KMS-11 (cell line): Measurements from ENCODE around the gene RARB.

Experiments
- H2AFZ ChIP-seq: fragments of 200-600 bp; sonication (generic); 2 replicates; pipeline ENCODE4 v1.6.1; 2016; ENCODE audit warnings: antibody characterized with exemption, mixed run types, low read depth
- H3K27ac ChIP-seq: fragments of 200-600 bp; sonication (generic); 2 replicates; pipeline ENCODE4 v1.6.1; 2016; ENCODE audit warnings: mild to moderate bottlenecking, mixed run types
- H3K27me3 ChIP-seq: fragments of 200-600 bp; sonication (generic); 2 replicates; pipeline ENCODE4 v1.6.1; 2017; ENCODE audit warnings: mild to moderate bottlenecking, low read depth, mixed run types, moderate library complexity; ENCODE audit not compliant: insufficient read depth
- H3K36me3 ChIP-seq: fragments of 200-600 bp; sonication (generic); 2 replicates; pipeline ENCODE4 v1.6.1; 2017; ENCODE audit warnings: mild to moderate bottlenecking, mixed run types; ENCODE audit not compliant: insufficient read depth
- H3K4me1 ChIP-seq: fragments of 200-600 bp; sonication (generic); 2 replicates; pipeline ENCODE4 v1.6.1; 2016; ENCODE audit warnings: mild to moderate bottlenecking, low read depth, mixed run types; ENCODE audit not compliant: poor library complexity, severe bottlenecking
- H3K4me2 ChIP-seq: fragments of 200-600 bp; sonication (generic); 2 replicates; pipeline ENCODE4 v1.7.0; 2016; ENCODE audit warnings: mild to moderate bottlenecking, mixed run types
- H3K4me3 ChIP-seq: fragments of 200-600 bp; sonication (generic); IDR thresholded peaks from 2 replicates; pipeline ENCODE4 v1.6.1; 2017; ENCODE audit warnings: low read depth, low read length, mixed read lengths; ENCODE audit not compliant: insufficient read depth
- H3K79me2 ChIP-seq: fragments of 200-600 bp; sonication (generic); 2 replicates; pipeline ENCODE4 v1.6.1; 2016; ENCODE audit warnings: low read depth, mixed run types; ENCODE audit not compliant: insufficient read depth
- H3K9ac ChIP-seq: fragments of 200-600 bp; sonication (generic); 2 replicates; pipeline ENCODE4 v1.6.1; 2016; ENCODE audit warnings: mild to moderate bottlenecking, mixed run types
- H4K20me1 ChIP-seq: fragments of 200-600 bp; sonication (generic); 2 replicates; pipeline ENCODE4 v1.6.1; 2016; ENCODE audit warnings: mild to moderate bottlenecking, mixed run types; ENCODE audit not compliant: insufficient read depth
- CTCF ChIP-seq: fragments of 200-600 bp; sonication (generic); conservative IDR thresholded peaks from 2 replicates; pipeline ENCODE4 v1.6.1; 2017; ENCODE audit warnings: low read depth, mild to moderate bottlenecking, antibody characterized with exemption, low read length, moderate library complexity, mixed read lengths

RARB gene

GRCh38 chr3:25573386-25574171, 145.5 kb downstream of the RARB start:
- H3K27ac ChIP-seq: no peak overlapping the region
- H3K4me1 ChIP-seq: no peaks in the 10 kb centered on the region
- no peak overlapping the region for H3K4me2 ChIP-seq
- no peak overlapping the region for H2AFZ ChIP-seq
- no peaks in the 10 kb centered on the region for H4K20me1 ChIP-seq
- H3K4me3 ChIP-seq: no peak overlapping the region
- no peaks in the 10 kb centered on the region for H3K36me3 ChIP-seq
- H3K9ac ChIP-seq: no peak overlapping the region
- no peaks in the 10 kb centered on the region for H3K79me2 ChIP-seq
- TF ChIP-seq CTCF: no peak
- H3K27me3 ChIP-seq: no peaks in the 10 kb centered on the region

GRCh38 chr3:25574172-25574765, 146.2 kb downstream of the RARB start:
- TF ChIP-seq CTCF: no peak
- Histone ChIP-seq H3K79me2 (no peaks in the 10 kb centered on the region), H2AFZ (no peak overlapping the region), H3K36me3 (no peaks in the 10 kb centered on the region), H3K9ac (no peak overlapping the region), H3K4me2 (no peak overlapping the region), H3K27me3 (no peaks in the 10 kb centered on the region), H3K4me3 (no peak overlapping the region), H4K20me1 (no peaks in the 10 kb centered on the region), H3K27ac (no peak overlapping the region), H3K4me1 (no peaks in the 10 kb centered on the region)

- Histone ChIP-seq H3K36me3 (no peaks in the 10 kb centered on the region), H3K4me1 (no peaks in the 10 kb centered on the region), H4K20me1 (no peaks in the 10 kb centered on the region), H2AFZ (no peak overlapping the region), H3K27ac (no peak overlapping the region), H3K27me3 (no peaks in the 10 kb centered on the region), H3K9ac (no peak overlapping the region), H3K4me2 (no peak overlapping the region), H3K79me2 (no peaks in the 10 kb centered on the region), H3K4me3 (no peak overlapping the region)
- TF ChIP-seq CTCF: no peak
Observed at GRCh38 chr3:25575001-25575400, 146.9 kb downstream of the RARB start.

- Histone ChIP-seq H3K79me2 (no peaks in the 10 kb centered on the region), H3K36me3 (no peaks in the 10 kb centered on the region), H3K27me3 (no peaks in the 10 kb centered on the region), H3K27ac (no peak overlapping the region), H3K9ac (no peak overlapping the region), H3K4me2 (no peak overlapping the region), H3K4me1 (no peaks in the 10 kb centered on the region), H3K4me3 (no peak overlapping the region), H4K20me1 (no peaks in the 10 kb centered on the region), H2AFZ (no peak overlapping the region)
- TF ChIP-seq CTCF: no peak
Observed at GRCh38 chr3:25576146-25576545, 148.1 kb downstream of the RARB start.
